HCT116 (cell line): ENCODE data around the gene LRRC61.

Experiments
- ATF3 ChIP-seq: IDR thresholded peaks from 2 replicates; pipeline ENCODE4 v1.6.1; 2012
- CEBPB ChIP-seq: IDR thresholded peaks from 2 replicates; pipeline ENCODE4 v1.6.1; 2012; ENCODE audit warnings: low read depth
- CTCF ChIP-seq, 3 experiments: fragments of 200-600 bp in 1 of 3; sonication (generic) in 1 of 3; IDR thresholded peaks in 2 of 3; conservative IDR thresholded peaks in 1 of 3; 2 replicates each; pipeline ENCODE4 v1.5.1; 2012 to 2017; ENCODE audit warnings: low read depth in 2 of 3, low read length in 2 of 3, antibody characterized with exemption in 1 of 3, borderline replicate concordance in 1 of 3, control low read depth in 1 of 3, mild to moderate bottlenecking in 1 of 3, mixed read lengths in 1 of 3, mixed run types in 1 of 3, moderate library complexity in 1 of 3; ENCODE audit not compliant: insufficient read depth in 1 of 3
- EGR1 ChIP-seq: IDR thresholded peaks from 2 replicates; pipeline ENCODE4 v1.6.1; 2012; ENCODE audit warnings: low read depth
- POLR2A ChIP-seq: IDR thresholded peaks from 2 replicates; pipeline ENCODE4 v1.7.0; 2011; ENCODE audit warnings: borderline replicate concordance; ENCODE audit not compliant: insufficient read depth, insufficient read length; ENCODE audit errors: extremely low read depth
- POLR2AphosphoS5 ChIP-seq: IDR thresholded peaks from 2 replicates; pipeline ENCODE4 v1.6.1; 2011; ENCODE audit warnings: mild to moderate bottlenecking, low read depth, low read length, moderate library complexity
- SRF ChIP-seq: IDR thresholded peaks from 2 replicates; pipeline ENCODE4 v1.6.1; 2012; ENCODE audit warnings: low read depth

- no peak for TF ChIP-seq POLR2A
- TF ChIP-seq CTCF (IDR thresholded peaks at IDR 0.05 in 2 of 3, conservative IDR thresholded peaks at IDR 0.05 in 1 of 3; ENCODE audit: borderline replicate concordance in 1 of 3, insufficient read depth in 1 of 3, low read depth in 2 of 3, low read length in 2 of 3) = no peak
- no peak for TF ChIP-seq ATF3
- TF ChIP-seq POLR2AphosphoS5 = no peak
- no peak for TF ChIP-seq CEBPB
- no peak for TF ChIP-seq EGR1
- TF ChIP-seq SRF = no peak
Measured at GRCh38 chr7:150337659-150338081, 14.5 kb downstream of the LRRC61 start.
